ENCODE measurements around the gene HTT.

Gene HTT

DNA sequence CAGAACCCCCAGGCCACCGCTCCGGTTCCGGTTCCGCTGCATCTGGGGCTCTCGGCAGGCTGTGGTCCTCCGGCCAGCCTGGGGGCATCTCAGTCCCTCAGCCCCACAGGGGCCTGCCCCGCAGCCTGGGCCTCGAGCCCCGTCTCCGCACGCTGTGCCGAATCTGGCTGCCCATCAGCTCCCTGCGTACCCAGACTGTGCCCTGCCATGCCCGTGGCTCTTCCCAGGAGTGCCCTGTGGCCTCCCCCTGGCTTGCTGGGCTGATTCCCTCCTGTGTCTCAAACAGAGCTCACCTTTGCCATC is 173.6 kb downstream of the HTT start:
- H3K4me3 ChIP-seq (ENCODE audit: insufficient read depth, low read depth, low read length), result no peak overlapping the region
- 95% methylated on average over 14 of the region's 14 CpGs for WGBS, 2 experiments

DNA sequence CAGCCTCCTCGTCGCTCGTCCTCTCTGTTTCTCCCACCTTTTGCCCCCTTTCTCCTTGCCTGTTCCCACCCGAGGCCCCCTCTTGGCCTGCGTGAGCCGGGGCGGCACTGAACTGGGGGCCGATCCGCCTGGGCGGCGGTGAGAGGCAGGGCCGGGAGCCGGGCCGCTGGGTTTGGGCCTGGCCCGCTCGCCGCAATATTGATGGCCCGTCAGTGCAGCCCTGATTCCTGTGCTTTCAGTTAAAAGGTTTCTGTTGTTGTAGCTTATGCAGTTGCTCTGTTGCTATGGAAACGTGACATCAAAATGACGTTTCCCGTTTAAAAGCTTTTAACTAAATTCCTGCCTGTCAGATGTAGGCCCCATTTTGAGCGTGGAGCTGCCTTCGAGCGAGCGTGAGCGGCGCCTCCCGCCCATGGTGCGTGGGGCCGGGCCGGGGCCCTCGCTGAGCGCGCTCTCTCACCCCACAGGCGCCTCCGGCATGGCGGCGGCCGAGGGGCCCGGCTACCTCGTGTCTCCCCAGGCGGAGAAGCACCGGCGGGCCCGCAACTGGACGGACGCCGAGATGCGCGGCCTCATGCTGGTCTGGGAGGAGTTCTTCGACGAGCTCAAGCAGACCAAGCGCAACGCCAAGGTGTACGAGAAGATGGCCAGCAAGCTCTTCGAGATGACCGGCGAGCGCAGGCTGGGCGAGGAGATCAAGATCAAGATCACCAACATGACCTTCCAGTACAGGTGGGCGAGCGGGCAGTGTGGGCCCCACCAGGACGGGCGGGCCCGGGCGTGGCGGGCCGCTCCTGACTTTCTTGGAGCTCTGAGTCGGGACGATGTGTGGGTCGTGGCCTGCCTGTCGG is 174.6 kb downstream of the HTT start, which contains the start of gene MSANTD1:
Gene MSANTD1, plus strand, starts transcription at position 349 of the 851 bp plus-strand sequence. Its CDS starts 64 bp downstream, at position 413.
- Histone ChIP-seq H3K4me3 (ENCODE audit: insufficient read depth, low read depth, low read length) (no peak within 1 kb of the TSS), H3K36me3 (ENCODE audit: control insufficient read depth, insufficient read depth, low read length) (no peaks in the 10 kb centered on the region), H3K9me3 (ENCODE audit: control insufficient read depth, low read length) (no peaks in the 10 kb centered on the region), H3K27ac (ENCODE audit: insufficient read depth, low read depth, low read length, poor library complexity, severe bottlenecking) (no peak within 1 kb of the TSS), H3K27me3 (ENCODE audit: control insufficient read depth, insufficient read depth, low read length, poor library complexity, severe bottlenecking) (no peaks in the 10 kb centered on the region), H3K4me1 (ENCODE audit: control insufficient read depth, insufficient read depth, low read length) (peaks cover 7% of the 10 kb centered on the region)
- 93 to 94% methylated on average over 72 of the region's 72 CpGs for WGBS, 2 experiments

More for the DNA sequence above, 173.6 kb downstream of the HTT start:
- H3K27me3 ChIP-seq (ENCODE audit: control insufficient read depth, insufficient read depth, low read length, poor library complexity, severe bottlenecking), result no peaks in the 10 kb centered on the region
- H3K27ac ChIP-seq (ENCODE audit: insufficient read depth, low read depth, low read length, poor library complexity, severe bottlenecking), result no peak overlapping the region
- H3K36me3 ChIP-seq (ENCODE audit: control insufficient read depth, insufficient read depth, low read length), result no peaks in the 10 kb centered on the region
- peaks cover 7% of the 10 kb centered on the region for H3K4me1 ChIP-seq (ENCODE audit: control insufficient read depth, insufficient read depth, low read length)
- no peaks in the 10 kb centered on the region for H3K9me3 ChIP-seq (ENCODE audit: control insufficient read depth, low read length)

DNA sequence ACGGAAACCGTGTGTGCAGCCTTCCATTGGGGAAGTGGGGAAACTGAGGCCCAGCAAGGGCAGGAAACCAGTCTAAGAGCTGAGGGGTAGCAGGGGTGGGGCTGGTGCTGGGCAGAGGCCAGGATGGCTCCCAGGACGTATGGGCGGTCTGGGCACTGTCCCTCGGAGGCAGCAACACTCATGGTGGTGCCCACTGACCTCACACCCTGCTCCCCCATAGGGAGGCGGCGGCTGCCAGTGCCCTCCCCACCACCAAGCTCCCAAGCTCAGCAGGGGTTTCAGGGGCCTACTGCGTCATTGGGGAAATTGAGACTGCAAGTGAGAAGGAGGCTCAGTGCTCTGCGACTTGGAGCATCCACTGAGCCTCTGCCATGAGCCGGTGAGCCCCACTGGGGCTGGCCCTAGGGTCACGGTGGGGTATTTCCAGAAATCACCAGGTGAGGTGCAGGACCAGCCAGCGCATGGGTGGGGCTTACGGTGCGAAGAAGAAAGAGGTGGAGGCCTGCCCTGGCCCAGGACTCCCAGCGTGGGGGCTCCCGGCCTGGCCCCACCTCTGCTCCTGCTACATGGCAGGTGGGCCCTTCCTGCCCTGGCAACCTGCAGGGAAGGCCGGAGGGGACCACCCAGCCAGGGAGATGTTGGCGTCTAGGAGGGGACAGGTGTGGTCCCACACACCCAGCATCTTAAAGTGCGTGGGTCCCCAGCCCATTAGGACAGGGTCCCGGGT is 175.4 kb downstream of the HTT start:
- Histone ChIP-seq H3K36me3 (ENCODE audit: control insufficient read depth, insufficient read depth, low read length) (no peaks in the 10 kb centered on the region), H3K27me3 (ENCODE audit: control insufficient read depth, insufficient read depth, low read length, poor library complexity, severe bottlenecking) (no peaks in the 10 kb centered on the region), H3K4me3 (ENCODE audit: insufficient read depth, low read depth, low read length) (no peak overlapping the region), H3K27ac (ENCODE audit: insufficient read depth, low read depth, low read length, poor library complexity, severe bottlenecking) (no peak overlapping the region), H3K9me3 (ENCODE audit: control insufficient read depth, low read length) (no peaks in the 10 kb centered on the region), H3K4me1 (ENCODE audit: control insufficient read depth, insufficient read depth, low read length) (peaks cover 10% of the 10 kb centered on the region)
- WGBS, 2 experiments, result 86 to 87% methylated on average over 20 of the region's 20 CpGs

DNA sequence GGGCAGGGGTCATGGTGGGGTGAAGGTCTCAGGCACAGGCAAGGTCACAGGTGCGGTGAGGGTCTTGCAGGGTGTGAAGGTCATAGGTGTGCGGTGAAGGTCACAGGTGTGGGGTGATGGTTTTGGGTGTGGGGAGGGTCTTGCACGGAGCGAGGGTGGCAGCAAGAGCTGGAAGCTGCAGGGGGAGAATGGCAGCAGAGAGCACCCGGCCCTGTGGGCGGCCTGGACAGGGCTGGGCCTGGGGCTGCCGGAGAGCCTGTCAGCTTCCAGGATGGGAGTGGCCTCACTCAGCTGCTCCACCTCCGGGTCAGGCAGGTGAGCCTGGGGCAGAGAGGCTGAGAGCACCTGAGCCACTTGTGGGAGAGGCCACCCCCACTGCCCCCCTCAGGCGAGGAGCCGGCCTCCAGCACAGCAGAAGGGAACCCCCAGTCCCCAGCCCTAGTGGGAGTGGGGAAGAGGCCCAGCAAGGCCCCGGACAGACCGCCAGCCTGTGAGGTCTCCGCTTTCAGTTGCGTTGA is 176.0 kb downstream of the HTT start:
- no peak overlapping the region for H3K4me3 ChIP-seq (ENCODE audit: insufficient read depth, low read depth, low read length)
- H3K9me3 ChIP-seq (ENCODE audit: control insufficient read depth, low read length), result no peaks in the 10 kb centered on the region
- peaks cover 10% of the 10 kb centered on the region for H3K4me1 ChIP-seq (ENCODE audit: control insufficient read depth, insufficient read depth, low read length)
- no peaks in the 10 kb centered on the region for H3K27me3 ChIP-seq (ENCODE audit: control insufficient read depth, insufficient read depth, low read length, poor library complexity, severe bottlenecking)
- H3K36me3 ChIP-seq (ENCODE audit: control insufficient read depth, insufficient read depth, low read length), result no peaks in the 10 kb centered on the region
- 76 to 77% methylated on average over 14 of the region's 14 CpGs for WGBS, 2 experiments
- no peak overlapping the region for H3K27ac ChIP-seq (ENCODE audit: insufficient read depth, low read depth, low read length, poor library complexity, severe bottlenecking)

DNA sequence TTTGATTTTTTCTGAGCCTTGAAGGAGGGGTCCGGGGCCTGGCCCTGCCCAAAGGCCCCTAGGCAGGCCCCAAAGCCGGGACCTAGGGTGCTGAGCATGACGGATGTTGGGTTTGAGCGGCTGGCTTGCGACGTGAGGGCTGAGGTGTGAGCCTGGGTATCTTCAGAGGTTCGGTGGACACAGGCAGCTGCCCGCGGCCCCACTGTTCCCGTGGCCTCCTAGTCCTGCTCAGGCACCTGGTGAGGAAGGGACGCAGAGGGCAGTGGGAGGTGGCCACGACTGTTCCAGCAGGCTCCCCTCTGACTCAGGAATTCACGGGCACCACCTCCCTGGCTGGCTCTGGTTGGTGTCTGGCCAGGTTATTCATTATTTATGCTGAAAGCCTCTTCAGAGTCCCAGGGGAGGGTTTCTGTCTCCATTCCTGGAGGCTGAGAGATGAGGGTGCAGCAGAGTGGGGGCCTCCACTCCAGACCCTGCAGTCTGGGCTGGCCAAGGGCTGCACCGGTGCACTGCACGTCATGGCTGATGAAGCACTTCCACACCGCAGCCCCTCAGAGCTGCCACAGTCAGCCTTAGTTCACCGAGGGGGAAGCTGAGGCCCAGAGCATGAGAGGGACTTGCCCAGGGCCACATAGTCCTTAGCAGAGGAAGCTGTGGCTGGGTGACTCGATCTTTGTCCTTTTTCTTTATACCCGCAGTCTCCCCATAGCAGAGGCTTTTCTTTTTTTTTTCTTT is 176.6 kb downstream of the HTT start:
- no peak overlapping the region for H3K27ac ChIP-seq (ENCODE audit: insufficient read depth, low read depth, low read length, poor library complexity, severe bottlenecking)
- H3K4me1 ChIP-seq (ENCODE audit: control insufficient read depth, insufficient read depth, low read length), result peaks cover 10% of the 10 kb centered on the region
- no peaks in the 10 kb centered on the region for H3K9me3 ChIP-seq (ENCODE audit: control insufficient read depth, low read length)
- H3K27me3 ChIP-seq (ENCODE audit: control insufficient read depth, insufficient read depth, low read length, poor library complexity, severe bottlenecking), result no peaks in the 10 kb centered on the region
- 82 to 83% methylated on average over 19 of the region's 19 CpGs for WGBS, 2 experiments
- H3K36me3 ChIP-seq (ENCODE audit: control insufficient read depth, insufficient read depth, low read length), result no peaks in the 10 kb centered on the region
- H3K4me3 ChIP-seq (ENCODE audit: insufficient read depth, low read depth, low read length), result no peak overlapping the region

DNA sequence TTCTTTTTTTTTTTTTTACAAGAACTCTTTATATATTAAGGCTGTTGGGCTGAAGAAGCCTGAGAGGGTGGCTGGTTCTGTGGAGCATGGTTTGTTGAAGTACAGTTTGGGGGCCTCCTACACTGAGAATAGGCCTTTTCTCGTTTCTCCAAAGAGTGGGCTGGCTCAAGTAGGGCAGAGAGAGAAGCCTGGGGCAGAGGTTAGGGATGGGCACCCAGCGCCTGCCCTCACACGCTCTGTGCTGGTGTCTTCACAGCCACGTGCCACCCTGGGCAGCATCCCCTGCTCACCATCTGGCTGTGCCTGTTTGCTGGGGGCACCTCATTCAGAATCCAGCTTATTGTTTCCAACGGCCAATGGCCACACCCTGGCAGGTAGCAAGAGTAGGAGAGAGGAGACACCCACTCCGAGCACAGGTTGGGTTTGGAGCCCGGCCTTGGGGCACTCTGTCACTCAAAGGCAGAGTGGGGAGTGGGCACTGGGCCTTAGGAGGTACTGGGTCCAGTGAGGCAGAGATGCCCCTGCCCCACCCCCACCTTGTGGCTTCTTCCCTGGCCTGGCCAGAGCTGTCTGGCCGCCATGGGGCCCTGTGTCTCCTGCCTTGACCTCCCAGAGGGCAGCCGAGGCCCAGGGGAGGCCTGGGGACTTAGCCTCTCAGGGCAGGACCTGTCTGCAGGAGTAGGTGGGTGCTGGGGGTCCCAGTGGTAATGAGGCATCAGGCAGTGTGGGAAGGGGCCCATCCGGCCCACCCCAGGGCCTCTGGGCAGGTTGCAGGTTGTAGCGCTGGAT is 177.4 kb downstream of the HTT start:
- Histone ChIP-seq H3K27me3 (ENCODE audit: control insufficient read depth, insufficient read depth, low read length, poor library complexity, severe bottlenecking) (no peaks in the 10 kb centered on the region), H3K27ac (ENCODE audit: insufficient read depth, low read depth, low read length, poor library complexity, severe bottlenecking) (no peak overlapping the region), H3K9me3 (ENCODE audit: control insufficient read depth, low read length) (no peaks in the 10 kb centered on the region), H3K36me3 (ENCODE audit: control insufficient read depth, insufficient read depth, low read length) (no peaks in the 10 kb centered on the region), H3K4me1 (ENCODE audit: control insufficient read depth, insufficient read depth, low read length) (peaks cover 10% of the 10 kb centered on the region), H3K4me3 (ENCODE audit: insufficient read depth, low read depth, low read length) (no peak overlapping the region)
- WGBS, 2 experiments, result 93 to 97% methylated on average over 11 of the region's 11 CpGs

DNA sequence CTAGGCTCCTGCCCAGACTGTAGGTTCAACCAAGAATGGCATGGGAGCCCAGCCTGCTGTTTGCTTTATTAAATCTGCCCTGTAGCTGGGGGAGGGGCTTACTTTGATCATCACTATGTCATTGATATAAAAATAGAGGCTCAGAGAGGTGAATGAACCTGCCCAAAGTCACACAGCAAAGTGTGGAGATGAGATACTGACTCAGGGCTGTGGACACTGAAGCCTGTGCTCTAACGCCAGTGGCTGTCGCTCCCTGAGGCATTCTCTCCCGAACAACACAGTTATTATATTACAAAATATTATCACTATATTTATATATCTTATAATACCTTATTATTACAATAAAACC is 178.0 kb downstream of the HTT start:
- H3K4me3 ChIP-seq (ENCODE audit: insufficient read depth, low read depth, low read length), result no peak overlapping the region
- H3K9me3 ChIP-seq (ENCODE audit: control insufficient read depth, low read length), result no peaks in the 10 kb centered on the region
- no peaks in the 10 kb centered on the region for H3K36me3 ChIP-seq (ENCODE audit: control insufficient read depth, insufficient read depth, low read length)
- peaks cover 10% of the 10 kb centered on the region for H3K4me1 ChIP-seq (ENCODE audit: control insufficient read depth, insufficient read depth, low read length)
- no peak overlapping the region for H3K27ac ChIP-seq (ENCODE audit: insufficient read depth, low read depth, low read length, poor library complexity, severe bottlenecking)
- H3K27me3 ChIP-seq (ENCODE audit: control insufficient read depth, insufficient read depth, low read length, poor library complexity, severe bottlenecking), result no peaks in the 10 kb centered on the region
- 89 to 100% methylated on average over 1 to 3 of the region's 3 CpGs for WGBS, 2 experiments

DNA sequence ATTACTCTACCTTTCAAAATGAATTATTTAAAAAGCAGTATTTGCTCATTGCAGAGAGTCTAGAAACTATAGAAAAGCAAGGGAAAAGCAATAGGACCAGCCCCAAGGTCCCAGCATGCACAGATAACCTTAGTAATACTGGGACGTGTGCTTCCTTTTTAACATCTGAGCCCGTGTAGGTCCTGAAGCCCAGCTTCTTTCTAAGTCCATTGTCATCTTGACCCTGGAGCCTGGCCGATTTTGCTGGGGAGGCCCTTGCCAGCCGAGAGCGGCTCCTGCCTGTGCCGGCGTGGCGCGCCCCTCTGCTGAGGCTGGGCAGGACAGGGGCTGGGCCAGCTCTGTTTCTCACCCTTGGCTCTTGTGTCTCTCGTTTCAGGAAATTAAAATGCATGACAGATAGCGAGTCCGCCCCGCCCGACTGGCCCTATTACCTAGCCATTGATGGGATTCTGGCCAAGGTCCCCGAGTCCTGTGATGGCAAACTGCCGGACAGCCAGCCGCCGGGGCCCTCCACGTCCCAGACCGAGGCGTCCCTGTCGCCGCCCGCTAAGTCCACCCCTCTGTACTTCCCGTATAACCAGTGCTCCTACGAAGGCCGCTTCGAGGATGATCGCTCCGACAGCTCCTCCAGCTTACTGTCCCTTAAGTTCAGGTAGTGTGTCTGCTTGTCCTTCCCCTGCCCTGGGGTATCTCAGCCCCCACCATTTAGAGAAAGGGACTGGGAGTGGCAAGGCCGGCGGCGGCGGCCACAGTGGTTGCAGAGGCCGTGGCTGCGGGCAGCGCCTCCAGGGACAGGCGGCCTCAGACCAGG is 178.6 kb downstream of the HTT start:
- H3K9me3 ChIP-seq (ENCODE audit: control insufficient read depth, low read length), result no peaks in the 10 kb centered on the region
- 93 to 94% methylated on average over 38 of the region's 38 CpGs for WGBS, 2 experiments
- H3K27me3 ChIP-seq (ENCODE audit: control insufficient read depth, insufficient read depth, low read length, poor library complexity, severe bottlenecking), result no peaks in the 10 kb centered on the region
- peaks cover 10% of the 10 kb centered on the region for H3K4me1 ChIP-seq (ENCODE audit: control insufficient read depth, insufficient read depth, low read length)
- no peaks in the 10 kb centered on the region for H3K36me3 ChIP-seq (ENCODE audit: control insufficient read depth, insufficient read depth, low read length)
- H3K4me3 ChIP-seq (ENCODE audit: insufficient read depth, low read depth, low read length), result no peak overlapping the region
- H3K27ac ChIP-seq (ENCODE audit: insufficient read depth, low read depth, low read length, poor library complexity, severe bottlenecking), result no peak overlapping the region

DNA sequence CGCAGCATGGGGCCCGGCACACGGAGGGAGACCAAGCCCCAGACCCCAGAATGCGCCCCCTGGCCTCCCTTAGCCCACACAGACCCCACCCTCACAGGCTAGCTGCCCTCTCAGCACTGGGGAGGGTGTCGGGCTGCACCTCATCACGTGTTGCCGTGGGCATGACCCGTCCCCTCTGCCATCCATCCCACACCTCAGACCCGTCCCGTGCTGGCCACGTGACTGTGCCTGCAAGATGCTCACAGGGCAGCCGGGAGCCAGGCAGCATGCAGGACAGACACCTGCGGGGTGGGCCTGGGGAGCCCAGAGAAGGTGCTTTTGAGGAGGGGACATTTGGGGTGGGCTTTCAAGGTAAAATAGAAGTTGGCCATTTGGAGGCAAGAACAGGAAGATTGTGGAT is 179.3 kb downstream of the HTT start:
- Histone ChIP-seq H3K4me3 (ENCODE audit: insufficient read depth, low read depth, low read length) (no peak overlapping the region), H3K27me3 (ENCODE audit: control insufficient read depth, insufficient read depth, low read length, poor library complexity, severe bottlenecking) (no peaks in the 10 kb centered on the region), H3K4me1 (ENCODE audit: control insufficient read depth, insufficient read depth, low read length) (peaks cover 7% of the 10 kb centered on the region), H3K36me3 (ENCODE audit: control insufficient read depth, insufficient read depth, low read length) (no peaks in the 10 kb centered on the region), H3K9me3 (ENCODE audit: control insufficient read depth, low read length) (no peaks in the 10 kb centered on the region), H3K27ac (ENCODE audit: insufficient read depth, low read depth, low read length, poor library complexity, severe bottlenecking) (no peak overlapping the region)
- WGBS, 2 experiments, result 87 to 88% methylated on average over 13 of the region's 13 CpGs

Measured in ectodermal cell (in vitro differentiated cells).